ENCODE measurements around the gene PTGIS.

- no peak for TF ChIP-seq CTCF (IDR thresholded peaks at IDR 0.05; ENCODE audit: extremely low read depth in 1 of 2, insufficient read depth in 1 of 2, low read depth in 1 of 2, low read length in 2 of 2)
- no peak for TF ChIP-seq MYC (IDR thresholded peaks at IDR 0.05; ENCODE audit: low read depth, low read length)
- TF ChIP-seq POLR2AphosphoS5 (IDR thresholded peaks at IDR 0.05; ENCODE audit: insufficient read depth, low read depth, low read length), result no peak
- TF ChIP-seq, protein P1, sequence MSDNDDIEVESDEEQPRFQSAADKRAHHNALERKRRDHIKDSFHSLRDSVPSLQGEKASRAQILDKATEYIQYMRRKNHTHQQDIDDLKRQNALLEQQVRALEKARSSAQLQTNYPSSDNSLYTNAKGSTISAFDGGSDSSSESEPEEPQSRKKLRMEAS (IDR thresholded peaks at IDR 0.05; ENCODE audit: insufficient read depth, insufficient read length), result no peak
- no peak for TF ChIP-seq POLR2A (IDR thresholded peaks at IDR 0.05; ENCODE audit: low read depth, low read length)
- no peak for TF ChIP-seq GATA2 (IDR thresholded peaks at IDR 0.05; ENCODE audit: insufficient read depth, insufficient read length, low read depth, low read length)
- TF ChIP-seq EZH2 (IDR thresholded peaks at IDR 0.05; ENCODE audit: borderline replicate concordance, low read depth, low read length, severe bottlenecking), result no peak
- no peak for TF ChIP-seq FOS (IDR thresholded peaks at IDR 0.05; ENCODE audit: borderline replicate concordance, insufficient read depth, low read length)
These were observed 50.8 kb downstream of the PTGIS start for GRCh38 chr20:49516916-49517804.
